ENCODE results near the gene WDR64.

- TF ChIP-seq, protein P1, sequence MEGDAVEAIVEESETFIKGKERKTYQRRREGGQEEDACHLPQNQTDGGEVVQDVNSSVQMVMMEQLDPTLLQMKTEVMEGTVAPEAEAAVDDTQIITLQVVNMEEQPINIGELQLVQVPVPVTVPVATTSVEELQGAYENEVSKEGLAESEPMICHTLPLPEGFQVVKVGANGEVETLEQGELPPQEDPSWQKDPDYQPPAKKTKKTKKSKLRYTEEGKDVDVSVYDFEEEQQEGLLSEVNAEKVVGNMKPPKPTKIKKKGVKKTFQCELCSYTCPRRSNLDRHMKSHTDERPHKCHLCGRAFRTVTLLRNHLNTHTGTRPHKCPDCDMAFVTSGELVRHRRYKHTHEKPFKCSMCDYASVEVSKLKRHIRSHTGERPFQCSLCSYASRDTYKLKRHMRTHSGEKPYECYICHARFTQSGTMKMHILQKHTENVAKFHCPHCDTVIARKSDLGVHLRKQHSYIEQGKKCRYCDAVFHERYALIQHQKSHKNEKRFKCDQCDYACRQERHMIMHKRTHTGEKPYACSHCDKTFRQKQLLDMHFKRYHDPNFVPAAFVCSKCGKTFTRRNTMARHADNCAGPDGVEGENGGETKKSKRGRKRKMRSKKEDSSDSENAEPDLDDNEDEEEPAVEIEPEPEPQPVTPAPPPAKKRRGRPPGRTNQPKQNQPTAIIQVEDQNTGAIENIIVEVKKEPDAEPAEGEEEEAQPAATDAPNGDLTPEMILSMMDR (IDR thresholded peaks at IDR 0.05) = no peak
- TF ChIP-seq POLR2A (IDR thresholded peaks at IDR 0.05) = no peak
These were observed 55.4 kb downstream of the WDR64 start for GRCh38 chr1:241707442-241707841.
